ENCODE measurements around the gene SYT17.

GRCh38 chr16:19166500-19166899 is 1.5 kb upstream of the SYT17 start:
- TF ChIP-seq, protein P1, sequence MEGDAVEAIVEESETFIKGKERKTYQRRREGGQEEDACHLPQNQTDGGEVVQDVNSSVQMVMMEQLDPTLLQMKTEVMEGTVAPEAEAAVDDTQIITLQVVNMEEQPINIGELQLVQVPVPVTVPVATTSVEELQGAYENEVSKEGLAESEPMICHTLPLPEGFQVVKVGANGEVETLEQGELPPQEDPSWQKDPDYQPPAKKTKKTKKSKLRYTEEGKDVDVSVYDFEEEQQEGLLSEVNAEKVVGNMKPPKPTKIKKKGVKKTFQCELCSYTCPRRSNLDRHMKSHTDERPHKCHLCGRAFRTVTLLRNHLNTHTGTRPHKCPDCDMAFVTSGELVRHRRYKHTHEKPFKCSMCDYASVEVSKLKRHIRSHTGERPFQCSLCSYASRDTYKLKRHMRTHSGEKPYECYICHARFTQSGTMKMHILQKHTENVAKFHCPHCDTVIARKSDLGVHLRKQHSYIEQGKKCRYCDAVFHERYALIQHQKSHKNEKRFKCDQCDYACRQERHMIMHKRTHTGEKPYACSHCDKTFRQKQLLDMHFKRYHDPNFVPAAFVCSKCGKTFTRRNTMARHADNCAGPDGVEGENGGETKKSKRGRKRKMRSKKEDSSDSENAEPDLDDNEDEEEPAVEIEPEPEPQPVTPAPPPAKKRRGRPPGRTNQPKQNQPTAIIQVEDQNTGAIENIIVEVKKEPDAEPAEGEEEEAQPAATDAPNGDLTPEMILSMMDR (IDR thresholded peaks at IDR 0.05) = no peak
- TF ChIP-seq POLR2A (IDR thresholded peaks at IDR 0.05) = no peak

Measured in adrenal gland (tissue), 5 donors.